COLO668 (cell line): ENCODE results near the gene ETFRF1.
A peak's percentile ranks its signal among the peaks of the same experiment; 100 is the strongest.

Source experiments
- DNase-seq: peaks from one replicate; lab custom pipeline; 2025; ENCODE audit not compliant: unreplicated experiment; lab: John Stamatoyannopoulos, UW

ETFRF1 gene, protein sequence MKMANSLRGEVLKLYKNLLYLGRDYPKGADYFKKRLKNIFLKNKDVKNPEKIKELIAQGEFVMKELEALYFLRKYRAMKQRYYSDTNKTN

DNA sequence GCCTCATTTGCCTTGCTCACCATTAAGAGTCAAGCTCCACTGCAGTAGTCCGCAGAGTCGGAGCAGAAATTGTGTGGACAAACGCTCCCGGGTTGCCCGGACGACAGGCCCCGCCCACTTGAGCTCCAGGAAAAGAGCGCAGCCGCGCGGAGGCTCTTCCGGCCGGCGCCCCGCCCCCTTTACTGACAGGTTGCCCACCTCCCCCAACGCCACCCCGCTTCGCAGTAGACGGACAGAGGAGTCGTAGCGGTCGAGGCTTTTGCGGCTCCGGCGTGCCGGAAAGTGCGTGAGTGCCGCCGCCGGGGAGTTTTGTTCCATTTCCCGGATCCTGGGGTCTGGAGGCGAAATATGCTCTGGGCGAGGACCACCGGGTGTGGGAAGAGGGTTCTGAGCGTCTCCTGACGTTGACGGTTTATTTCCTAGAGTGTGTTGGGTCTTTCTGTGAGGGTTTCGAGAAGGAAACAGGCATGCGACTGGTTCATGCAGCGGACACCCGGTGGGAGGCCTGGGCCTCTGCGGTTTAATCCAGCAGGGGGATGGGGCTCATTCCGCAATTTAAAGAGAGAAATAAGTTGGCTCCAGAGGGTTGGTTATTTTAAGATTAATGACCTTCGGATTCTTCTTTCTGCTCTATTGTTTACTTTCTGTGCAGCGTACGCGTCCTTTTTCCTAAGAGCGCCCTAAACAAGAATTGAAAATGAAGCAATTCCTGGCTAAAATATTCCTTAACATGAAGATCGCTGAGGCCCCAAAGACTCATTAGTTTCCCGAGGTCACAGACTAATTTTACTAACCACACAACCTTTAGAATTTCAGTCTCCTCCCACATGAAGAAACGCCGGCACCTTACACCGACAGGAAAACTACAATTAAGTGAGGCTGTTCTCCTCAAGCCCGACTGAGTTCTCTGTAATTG lies at the start of gene ETFRF1, which contains the start of gene DNAI7:
Gene ETFRF1, plus strand, starts transcription at position 182 of the 916 bp plus-strand sequence. CDS start 8,720 bp downstream, outside the sequence.
Gene DNAI7, minus strand, starts transcription at position 105 of the 916 bp plus-strand sequence. Its CDS starts 82 bp downstream, at position 23.
- DNase-seq: peak; percentile 97

DNA sequence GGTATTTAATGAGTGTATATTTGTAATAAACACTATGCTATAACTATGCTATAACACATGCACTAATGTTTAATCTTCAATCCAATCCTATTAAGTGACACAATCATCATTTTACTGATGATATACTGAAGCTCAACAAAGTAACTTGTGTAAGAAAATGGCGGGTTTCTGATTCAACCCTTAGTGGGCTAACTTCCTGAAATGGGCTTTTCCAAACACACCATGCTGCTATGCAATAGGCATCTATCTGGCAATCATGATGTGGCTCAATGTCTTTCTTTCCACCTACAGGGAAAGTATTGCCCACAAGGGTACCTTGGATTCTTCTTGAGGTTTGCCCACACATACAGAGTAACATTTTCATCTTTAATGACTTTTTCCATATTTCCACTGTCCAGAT lies 48.4 kb upstream of the ETFRF1 start:
- no peak for DNase-seq

DNA sequence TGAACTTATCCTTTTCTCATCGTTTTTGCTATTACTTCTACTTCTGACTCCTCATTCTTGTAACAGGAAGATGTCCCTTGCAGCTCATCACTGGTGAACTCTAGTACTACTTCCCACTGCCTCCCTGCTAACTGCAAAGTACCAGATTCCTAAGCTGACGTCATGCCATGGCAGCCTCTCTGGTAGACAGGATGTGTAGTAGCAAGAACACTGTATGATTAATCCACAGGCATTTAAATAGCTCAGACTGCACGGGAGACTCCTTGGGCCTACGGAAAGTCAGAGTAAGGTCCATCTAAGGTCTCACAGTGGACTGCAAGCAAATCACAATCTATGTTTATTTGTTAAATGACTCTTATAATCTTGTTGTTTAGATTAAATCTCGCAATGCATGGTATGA lies 43.6 kb upstream of the ETFRF1 start:
- DNase-seq: no peak

DNA sequence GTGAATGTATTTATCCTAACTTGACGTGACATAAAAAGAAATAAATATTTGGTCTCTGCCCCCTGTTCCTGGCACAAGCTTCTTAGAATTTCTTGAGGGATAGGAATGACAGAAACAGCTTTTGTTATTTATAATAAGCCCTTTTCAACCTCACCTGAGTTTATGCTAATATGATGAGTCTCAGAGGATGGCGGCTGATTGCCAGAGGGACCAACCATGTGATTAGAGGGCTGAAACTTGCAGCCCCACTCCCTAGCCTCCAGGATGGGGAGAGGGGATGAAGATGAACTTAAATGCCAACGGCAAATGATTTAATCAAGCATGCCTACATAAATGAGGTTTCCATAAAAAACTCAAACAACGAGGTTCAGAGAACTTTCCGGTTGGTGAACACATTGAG lies 43.0 kb upstream of the ETFRF1 start:
- no peak for DNase-seq

DNA sequence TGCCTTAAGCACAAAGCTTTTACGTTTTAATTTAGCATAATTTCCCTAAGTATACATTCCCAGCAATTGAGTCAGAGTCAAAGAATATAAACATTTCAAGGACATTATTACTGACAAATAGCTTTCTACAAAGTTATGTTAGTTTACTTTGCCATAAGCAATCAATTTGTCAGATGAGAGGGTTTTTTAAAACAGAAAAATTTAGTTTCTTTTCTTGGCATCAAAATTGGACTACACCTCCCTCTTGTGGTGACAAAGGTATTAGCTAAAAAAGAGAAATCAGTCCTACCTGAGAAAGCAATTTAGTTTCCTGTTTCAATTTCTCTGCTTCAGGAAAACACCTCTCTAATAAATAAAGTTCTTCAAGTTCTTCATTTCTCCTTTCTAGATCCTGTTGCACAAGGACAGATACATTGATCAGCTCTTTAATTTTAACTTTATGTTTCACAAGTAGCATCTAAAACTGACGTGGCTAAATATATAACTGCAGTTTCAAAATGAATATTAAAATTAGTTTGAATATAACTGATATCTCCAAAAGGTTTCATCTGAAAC lies 39.9 kb upstream of the ETFRF1 start:
- DNase-seq: no peak

DNA sequence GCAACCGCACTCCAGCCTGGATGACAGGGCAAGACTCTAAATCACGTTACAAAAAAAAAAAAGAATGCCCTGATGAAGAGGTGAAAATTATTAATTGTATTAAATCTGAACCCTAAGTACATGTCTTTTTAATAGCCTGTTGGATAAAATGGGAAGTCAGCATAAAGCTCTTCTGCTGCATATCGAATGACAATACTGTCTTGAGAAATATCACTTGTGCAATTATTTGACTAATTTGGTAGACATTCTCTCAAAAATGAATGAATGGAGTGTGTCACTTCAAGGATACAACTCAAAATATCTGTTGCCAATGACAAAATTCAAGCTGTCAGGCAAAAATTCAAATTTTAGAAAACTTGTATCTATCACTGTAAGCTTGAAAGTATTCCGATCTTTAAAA lies 39.0 kb upstream of the ETFRF1 start:
- DNase-seq: no peak

DNA sequence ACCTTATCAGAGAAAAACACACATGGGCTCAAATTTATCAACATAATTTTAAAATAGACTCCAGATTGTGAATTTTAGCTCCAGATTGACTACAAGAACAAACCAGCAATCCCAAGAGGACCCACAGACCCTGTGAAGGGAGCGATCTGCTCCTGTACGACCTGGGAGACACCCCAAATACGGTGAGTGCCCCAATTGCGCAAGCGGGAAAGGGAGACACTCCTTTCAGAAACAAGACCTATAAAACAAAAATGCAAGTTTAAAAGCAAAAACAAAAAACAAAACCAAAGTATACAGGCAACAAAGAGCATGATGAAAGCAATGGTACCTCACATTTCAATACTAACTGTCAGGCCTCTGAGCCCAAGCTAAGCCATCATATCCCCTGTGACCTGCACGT lies 32.2 kb upstream of the ETFRF1 start:
- no peak for DNase-seq

DNA sequence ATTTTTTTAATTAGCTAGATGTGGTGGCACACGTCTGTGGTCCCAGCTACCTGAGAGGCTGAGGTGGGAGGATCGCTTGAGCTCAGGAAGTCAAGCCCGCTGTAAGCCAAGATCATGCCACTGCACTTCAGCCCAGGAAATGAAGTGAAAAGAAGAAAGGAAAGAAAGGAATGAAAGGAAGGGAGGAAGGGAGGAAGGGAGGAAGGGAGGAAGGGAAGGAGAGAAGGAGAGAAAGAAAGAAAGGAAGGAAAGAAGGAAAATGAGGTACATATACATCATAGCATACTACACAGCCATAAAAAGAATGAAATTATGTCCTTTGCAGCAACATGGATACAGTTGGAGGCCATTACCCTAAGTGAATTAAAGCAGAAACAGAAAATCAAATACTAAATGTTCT lies 12.3 kb upstream of the ETFRF1 start:
- DNase-seq: no peak

DNA sequence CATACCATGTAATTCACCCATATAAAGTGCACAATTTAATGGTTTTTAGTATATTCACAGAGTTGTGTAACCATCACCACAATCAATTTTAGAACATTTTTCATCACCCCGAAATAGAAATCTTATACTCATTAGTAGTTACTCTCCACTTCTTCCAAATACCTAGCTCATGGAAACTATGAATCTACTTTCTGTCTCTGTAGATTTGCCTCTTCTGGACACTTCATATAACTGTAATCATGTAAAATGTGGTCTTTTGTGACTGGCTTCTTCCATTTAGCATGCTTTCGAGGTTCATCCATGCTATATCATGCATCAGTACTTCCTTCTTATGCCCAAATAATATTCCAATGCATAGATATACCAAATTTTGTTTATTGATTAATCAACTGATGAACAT lies 10.9 kb upstream of the ETFRF1 start:
- no peak for DNase-seq

DNA sequence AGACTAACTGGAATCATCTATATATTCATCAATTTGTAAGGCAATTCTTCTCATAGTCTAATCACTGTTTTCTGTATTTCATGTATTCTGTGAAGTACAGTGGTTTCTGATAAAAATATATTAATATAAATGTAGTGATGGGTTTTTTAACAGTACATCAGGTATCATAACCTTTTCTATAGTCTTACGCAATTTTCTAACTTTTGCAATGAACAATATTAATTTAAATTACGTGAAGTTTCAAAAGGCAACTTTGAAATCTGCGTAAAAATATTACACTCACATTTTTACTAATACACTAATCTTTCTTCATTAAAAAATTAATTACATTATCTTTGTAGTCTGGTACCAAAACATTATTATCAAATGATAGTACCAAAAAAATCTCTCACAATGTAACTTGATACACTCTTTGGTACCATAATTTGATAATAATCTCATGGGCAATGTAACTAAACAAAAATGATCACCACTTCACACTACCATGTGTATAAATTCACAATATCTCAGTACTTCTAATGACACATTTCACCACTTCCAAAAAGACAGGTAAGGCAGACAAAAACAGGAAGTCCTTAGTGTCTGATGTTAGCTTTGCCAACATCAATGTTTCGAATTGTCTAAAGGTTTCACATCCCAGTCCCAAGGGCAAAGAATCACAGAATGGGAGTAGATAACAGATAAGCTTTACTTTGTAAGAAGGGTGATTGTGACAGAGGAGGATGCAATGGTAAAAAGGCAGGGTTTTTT lies 8.8 kb upstream of the ETFRF1 start:
- no peak for DNase-seq

DNA sequence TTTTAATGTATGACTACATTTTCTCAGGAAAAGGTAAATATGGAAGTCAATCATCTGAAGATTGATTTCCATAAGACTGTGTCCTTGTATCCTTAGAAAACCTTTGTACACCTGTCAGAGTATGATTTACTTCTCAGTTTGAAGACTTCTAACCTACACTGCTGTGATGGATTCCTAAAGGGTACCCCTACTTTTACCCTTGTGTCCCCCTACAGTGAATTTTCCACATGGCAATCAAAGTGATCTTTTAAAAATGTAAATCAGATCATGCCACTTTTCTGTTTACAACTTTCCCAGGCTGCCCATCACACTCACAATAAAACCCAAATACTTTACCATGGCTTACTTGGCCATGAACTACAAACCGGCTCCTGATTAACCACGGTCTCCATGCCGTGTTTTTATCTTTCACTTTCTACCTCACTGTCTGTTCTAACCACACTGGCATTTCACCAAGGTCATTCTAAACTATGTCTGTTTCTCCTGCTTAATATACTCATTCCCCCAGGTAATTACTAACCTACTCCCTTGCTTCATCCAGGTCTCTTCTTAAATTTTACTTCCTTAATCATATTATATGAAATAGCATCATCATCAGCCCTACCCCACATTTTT lies 8.1 kb upstream of the ETFRF1 start:
- DNase-seq: no peak

DNA sequence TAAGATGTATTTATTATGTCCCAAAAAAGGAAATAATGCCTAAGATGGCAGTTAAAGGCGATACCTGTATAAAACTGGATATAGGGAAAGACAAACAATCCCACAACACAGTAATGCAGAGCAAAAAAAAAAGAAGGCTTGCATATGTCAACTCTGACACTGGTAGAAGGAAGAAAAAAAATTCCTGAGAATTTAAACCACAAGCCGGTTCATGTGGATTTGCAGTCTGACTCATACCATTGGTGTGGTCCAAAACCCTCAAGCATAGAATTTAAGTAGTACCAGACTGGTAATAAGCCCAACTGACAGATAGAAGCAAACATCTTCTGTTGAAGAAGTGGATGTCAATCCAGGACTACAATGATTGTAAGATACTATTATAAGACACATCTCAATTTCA lies 7.3 kb upstream of the ETFRF1 start:
- no peak for DNase-seq

DNA sequence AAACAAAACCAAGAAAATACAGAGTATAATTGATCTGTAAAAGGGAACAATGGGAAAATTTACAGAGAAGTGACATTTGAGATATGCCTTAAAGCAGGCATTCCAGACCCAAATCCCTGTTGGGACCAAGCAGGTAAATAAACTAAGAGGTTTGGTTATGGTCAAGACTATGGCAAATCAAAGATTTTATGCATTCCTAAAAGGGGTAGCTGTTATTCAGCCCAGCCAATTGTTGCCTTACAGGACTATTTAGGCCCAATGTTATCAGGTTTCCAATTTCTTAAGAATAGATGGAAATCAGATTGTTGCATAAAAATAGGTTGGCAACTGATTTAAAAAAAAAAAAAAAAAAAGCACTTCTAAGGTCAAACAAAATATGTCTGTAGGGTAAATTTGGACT lies 5.4 kb upstream of the ETFRF1 start:
- no peak for DNase-seq

DNA sequence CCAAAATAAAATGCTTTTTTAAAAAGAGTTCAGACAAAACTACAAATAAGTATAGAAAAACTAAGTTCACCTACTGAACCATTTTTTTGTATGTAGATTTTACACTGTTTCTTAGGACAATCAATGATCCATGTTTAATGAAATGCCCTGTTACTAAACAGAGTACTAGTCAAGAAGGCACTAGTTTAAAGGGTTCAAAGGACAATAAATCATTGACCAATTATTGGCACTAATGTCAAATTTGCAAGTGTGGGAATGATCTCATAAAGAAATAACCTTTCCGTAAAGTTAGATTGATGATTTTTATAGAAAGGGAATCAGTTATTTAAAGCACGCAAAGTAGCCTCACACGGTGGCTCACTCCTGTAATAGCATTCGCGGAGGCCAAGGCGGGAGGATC lies 4.2 kb upstream of the ETFRF1 start:
- no peak for DNase-seq

DNA sequence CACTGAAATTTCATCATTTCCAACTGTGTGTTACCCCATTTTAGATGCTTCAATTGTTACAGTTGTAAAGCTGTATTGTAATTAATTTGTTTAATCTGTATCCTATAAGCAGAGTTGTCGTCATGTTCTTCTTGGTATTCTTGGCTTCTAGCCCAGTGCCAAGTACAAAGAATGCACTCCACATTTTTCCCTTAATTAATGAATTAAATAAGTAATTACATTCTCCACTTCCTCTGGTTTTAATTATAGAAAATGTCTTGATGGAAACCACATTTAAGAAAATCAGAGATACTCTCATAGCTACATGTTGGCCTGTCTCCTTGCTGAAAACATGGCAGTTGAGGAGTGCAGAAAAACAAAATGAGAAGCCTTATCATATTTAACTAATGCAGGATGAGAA lies 823 bp upstream of the ETFRF1 start:
- DNase-seq: no peak

DNA sequence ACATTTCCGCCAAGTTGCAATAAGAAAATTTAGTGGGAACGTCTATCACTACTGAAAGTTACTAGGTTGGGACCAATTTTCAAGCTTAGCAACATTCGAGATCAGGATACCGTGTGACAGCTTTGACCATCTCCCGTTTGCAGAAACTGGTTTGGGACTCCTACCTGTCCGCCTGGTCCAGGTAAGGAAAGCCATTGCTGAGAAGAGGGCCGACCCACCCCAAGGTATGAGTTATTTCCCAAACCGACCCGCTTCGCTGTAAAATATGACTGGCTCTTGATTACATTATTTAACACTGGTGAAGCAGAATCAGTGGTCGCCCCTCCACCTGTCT lies 348 bp upstream of the ETFRF1 start:
- no peak for DNase-seq

DNA sequence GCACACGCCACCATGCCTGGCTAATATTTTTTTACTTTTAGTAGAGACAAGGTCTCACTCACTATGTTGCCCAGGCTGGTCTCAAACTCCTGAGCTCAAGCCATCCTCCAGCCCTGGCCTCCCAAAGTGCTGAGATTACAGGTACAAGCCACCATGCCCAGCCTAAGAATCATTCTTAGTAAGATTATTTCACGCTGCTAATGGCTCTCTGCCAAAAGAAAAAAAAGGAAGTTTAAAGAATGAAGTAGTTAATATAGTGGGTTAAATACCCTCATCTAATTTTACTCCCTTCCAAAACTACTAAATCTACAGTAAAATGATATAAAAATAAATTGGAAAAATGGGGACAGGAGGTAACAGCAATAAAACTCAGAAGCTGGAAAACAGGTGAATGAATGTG lies 2.6 kb downstream of the ETFRF1 start:
- DNase-seq: no peak

DNA sequence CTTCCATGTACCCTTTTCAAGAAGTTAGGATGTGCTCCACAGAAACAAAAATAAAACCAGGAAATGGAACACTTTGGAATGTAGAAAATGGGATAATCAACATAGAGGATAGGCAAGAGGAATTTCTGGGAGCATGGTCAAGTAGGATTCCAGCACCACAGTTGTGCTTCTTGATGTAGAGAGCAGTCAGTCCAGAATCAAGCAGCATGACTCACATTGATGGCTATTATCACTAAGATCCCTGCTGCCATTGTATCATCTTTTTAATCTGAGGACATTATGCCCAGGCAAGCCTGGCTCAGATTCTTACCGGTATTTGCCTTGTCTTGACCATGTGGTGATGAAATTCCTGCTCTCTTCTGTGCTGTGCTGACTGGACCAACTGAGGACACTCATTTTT lies 5.7 kb downstream of the ETFRF1 start:
- DNase-seq: no peak

DNA sequence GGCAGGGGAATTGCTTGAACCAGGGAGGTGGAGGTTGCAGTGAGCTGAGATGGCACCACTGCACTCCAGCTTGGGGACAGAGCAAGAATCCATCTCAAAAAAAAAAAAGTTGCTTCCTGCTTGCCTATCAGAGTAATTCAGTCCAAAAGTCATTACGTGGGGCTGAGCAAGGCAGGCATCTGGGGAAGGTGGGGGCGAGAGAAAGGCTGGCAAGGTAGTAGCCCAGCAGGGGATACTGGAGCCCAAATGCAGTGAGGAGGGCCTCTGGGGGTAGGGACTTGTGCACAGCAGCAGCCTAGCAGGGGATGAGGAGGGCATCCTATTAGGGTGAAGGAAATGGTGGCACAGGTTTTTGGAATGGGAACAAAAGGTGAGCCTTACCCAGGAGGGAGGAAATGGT lies 7.1 kb downstream of the ETFRF1 start:
- DNase-seq: no peak

DNA sequence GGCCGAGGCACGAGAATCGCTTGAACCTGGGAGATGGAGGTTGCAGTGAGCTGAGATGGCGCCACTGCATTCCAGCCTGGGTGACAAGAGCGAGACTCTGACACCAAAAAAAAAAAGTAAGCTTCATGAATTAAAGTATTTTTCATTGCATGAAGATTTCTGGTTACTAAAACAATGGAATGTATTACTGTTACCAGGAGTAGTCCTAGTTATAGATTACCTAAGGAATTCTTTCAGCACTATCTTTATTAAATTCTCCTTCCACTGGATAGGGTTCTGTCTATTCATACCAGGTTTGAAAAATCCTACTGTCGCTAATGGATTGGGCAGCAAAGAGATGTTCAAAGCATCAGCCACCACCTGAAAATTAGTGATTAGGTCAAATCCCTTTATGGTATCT lies 12.4 kb downstream of the ETFRF1 start:
- DNase-seq: no peak

DNA sequence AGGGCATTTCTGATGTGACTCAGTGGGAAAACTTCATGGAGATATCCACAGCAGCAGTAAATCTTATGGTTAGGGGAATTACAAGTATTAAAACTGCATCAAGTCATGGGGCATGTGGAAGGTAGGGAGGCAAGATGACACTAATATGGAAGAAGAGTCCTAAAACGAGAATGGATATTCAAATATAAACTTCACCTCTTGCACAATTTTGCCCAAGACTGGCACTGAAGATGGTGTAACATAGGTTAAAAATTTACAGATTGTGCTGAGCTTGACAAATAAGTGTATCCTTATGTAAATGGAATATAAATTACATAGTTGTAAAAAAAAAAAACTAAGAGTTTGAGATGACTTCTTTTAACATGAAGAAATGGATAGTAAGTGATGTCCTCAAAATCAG lies 12.8 kb downstream of the ETFRF1 start:
- DNase-seq: no peak
